Measurements from ENCODE around the gene DPT. TPM values are rescaled to one million over a fixed set of nuclear protein-coding genes. Genes with fewer than 3 reads are reported as not detected.
"Not testable (repeated sequence)": the region's sequence is repeated elsewhere in the genome, so short reads cannot be mapped to it uniquely, and the experiment has no call there.

Gene DPT
- not detected for total RNA-seq

- DNase-seq (no peak), ATAC-seq (replicated peaks in 1 of 2) (no peak)
- no peaks in the 10 kb centered on the region for H3K36me3 Mint-ChIP-seq (ENCODE audit: insufficient read depth in 2 of 2)
- H3K27me3 Mint-ChIP-seq (ENCODE audit: low read depth), result no peaks in the 10 kb centered on the region
- no peak within 1 kb of the TSS for H3K27ac Mint-ChIP-seq
- H3K4me1 Mint-ChIP-seq (ENCODE audit: low read depth), result no peaks in the 10 kb centered on the region
- no peak within 1 kb of the TSS for H3K4me3 Mint-ChIP-seq
- H3K9me3 Mint-ChIP-seq, result no peaks in the 10 kb centered on the region
Measured at GRCh38 chr1:168728473-168729404, at the start of gene DPT. DPT (minus strand) TSS chr1:168729206; CDS start chr1:168729174, 32 bp downstream.

- DNase-seq, result no peak
- H3K27me3 Mint-ChIP-seq (ENCODE audit: low read depth), result peaks cover 13% of the 10 kb centered on the region
- no peak for ATAC-seq (replicated peaks in 1 of 2)
- H3K4me1 Mint-ChIP-seq (ENCODE audit: low read depth), result no peaks in the 10 kb centered on the region
- no peaks in the 10 kb centered on the region for H3K36me3 Mint-ChIP-seq (ENCODE audit: insufficient read depth in 2 of 2)
- H3K4me3 Mint-ChIP-seq, result no peak overlapping the region
- H3K9me3 Mint-ChIP-seq, result no peaks in the 10 kb centered on the region
- no peak overlapping the region for H3K27ac Mint-ChIP-seq
Measured at GRCh38 chr1:168775366-168775765, 46.4 kb upstream of the DPT start.

GRCh38 chr1:168774241-168774640 lies 45.2 kb upstream of the DPT start:
- H3K36me3 Mint-ChIP-seq (ENCODE audit: insufficient read depth in 2 of 2), result no peaks in the 10 kb centered on the region
- ATAC-seq (replicated peaks in 1 of 2) (no peak), DNase-seq (no peak)
- H3K27me3 Mint-ChIP-seq (ENCODE audit: low read depth), result peaks cover 5% of the 10 kb centered on the region
- H3K9me3 Mint-ChIP-seq, result peaks cover 0 to 1% of the 10 kb centered on the region in 2 donors
- no peaks in the 10 kb centered on the region for H3K4me1 Mint-ChIP-seq (ENCODE audit: low read depth)
- no peak overlapping the region for H3K27ac Mint-ChIP-seq
- H3K4me3 Mint-ChIP-seq, result no peak overlapping the region

GRCh38 chr1:168772428-168773060 lies 43.5 kb upstream of the DPT start:
- Mint-ChIP-seq H3K9me3 (peaks cover 0 to 1% of the 10 kb centered on the region in 2 donors), H3K27me3 (ENCODE audit: low read depth) (no peaks in the 10 kb centered on the region), H3K27ac (no peak overlapping the region), H3K4me3 (no peak overlapping the region), H3K36me3 (ENCODE audit: insufficient read depth in 2 of 2) (no peaks in the 10 kb centered on the region), H3K4me1 (ENCODE audit: low read depth) (no peaks in the 10 kb centered on the region)
- DNase-seq (no peak), ATAC-seq (replicated peaks in 1 of 2) (no peak)

GRCh38 chr1:168771104-168771630 lies 42.2 kb upstream of the DPT start:
- no peak overlapping the region for H3K27ac Mint-ChIP-seq
- no peak overlapping the region for H3K4me3 Mint-ChIP-seq
- no peaks in the 10 kb centered on the region for H3K4me1 Mint-ChIP-seq (ENCODE audit: low read depth)
- H3K9me3 Mint-ChIP-seq, result peaks cover 0 to 1% of the 10 kb centered on the region in 2 donors
- no peaks in the 10 kb centered on the region for H3K36me3 Mint-ChIP-seq (ENCODE audit: insufficient read depth in 2 of 2)
- DNase-seq (no peak), ATAC-seq (replicated peaks in 1 of 2) (no peak)
- H3K27me3 Mint-ChIP-seq (ENCODE audit: low read depth), result no peaks in the 10 kb centered on the region

GRCh38 chr1:168769893-168770292 lies 40.9 kb upstream of the DPT start:
- not testable (repeated sequence) for H3K4me1 Mint-ChIP-seq (ENCODE audit: low read depth); H3K4me3 Mint-ChIP-seq; H3K27ac Mint-ChIP-seq; H3K27me3 Mint-ChIP-seq (ENCODE audit: low read depth); ATAC-seq (replicated peaks in 1 of 2); H3K36me3 Mint-ChIP-seq (ENCODE audit: insufficient read depth in 2 of 2); H3K9me3 Mint-ChIP-seq; DNase-seq

GRCh38 chr1:168767894-168768584 lies 39.0 kb upstream of the DPT start:
- H3K36me3 Mint-ChIP-seq (ENCODE audit: insufficient read depth in 2 of 2), result no peaks in the 10 kb centered on the region
- H3K27me3 Mint-ChIP-seq (ENCODE audit: low read depth), result peaks cover 7% of the 10 kb centered on the region
- no peak overlapping the region for H3K4me3 Mint-ChIP-seq
- H3K9me3 Mint-ChIP-seq, result peaks cover 0 to 1% of the 10 kb centered on the region in 2 donors
- H3K27ac Mint-ChIP-seq, result no peak overlapping the region
- ATAC-seq (replicated peaks in 1 of 2) (no peak), DNase-seq (no peak)
- H3K4me1 Mint-ChIP-seq (ENCODE audit: low read depth), result peaks cover 2% of the 10 kb centered on the region

- DNase-seq, result no peak
- no peak for ATAC-seq (replicated peaks in 1 of 2)
Measured at GRCh38 chr1:168766568-168766967, 37.6 kb upstream of the DPT start.

GRCh38 chr1:168763031-168763430 lies 34.0 kb upstream of the DPT start:
- no peaks in the 10 kb centered on the region for H3K36me3 Mint-ChIP-seq (ENCODE audit: insufficient read depth in 2 of 2)
- peaks cover 7% of the 10 kb centered on the region for H3K27me3 Mint-ChIP-seq (ENCODE audit: low read depth)

More at GRCh38 chr1:168766568-168766967, 37.6 kb upstream of the DPT start:
- peaks cover 7% of the 10 kb centered on the region for H3K27me3 Mint-ChIP-seq (ENCODE audit: low read depth)
- H3K4me3 Mint-ChIP-seq, result no peak overlapping the region
- H3K36me3 Mint-ChIP-seq (ENCODE audit: insufficient read depth in 2 of 2), result no peaks in the 10 kb centered on the region
- H3K9me3 Mint-ChIP-seq, result peaks cover 0 to 1% of the 10 kb centered on the region in 2 donors
- no peak overlapping the region for H3K27ac Mint-ChIP-seq
- H3K4me1 Mint-ChIP-seq (ENCODE audit: low read depth), result peaks cover 11% of the 10 kb centered on the region

GRCh38 chr1:168762473-168762872 lies 33.5 kb upstream of the DPT start:
- no peak overlapping the region for H3K4me3 Mint-ChIP-seq
- peaks cover 7% of the 10 kb centered on the region for H3K27me3 Mint-ChIP-seq (ENCODE audit: low read depth)
- no peak for ATAC-seq (replicated peaks in 1 of 2)
- no peak for DNase-seq
- H3K36me3 Mint-ChIP-seq (ENCODE audit: insufficient read depth in 2 of 2), result no peaks in the 10 kb centered on the region
- H3K27ac Mint-ChIP-seq, result no peak overlapping the region
- peaks cover 11% of the 10 kb centered on the region for H3K4me1 Mint-ChIP-seq (ENCODE audit: low read depth)
- no peaks in the 10 kb centered on the region for H3K9me3 Mint-ChIP-seq

More at GRCh38 chr1:168763031-168763430, 34.0 kb upstream of the DPT start:
- H3K27ac Mint-ChIP-seq, result no peak overlapping the region
- DNase-seq (peak in 1 of 2 donors; percentile 2), ATAC-seq (replicated peaks in 1 of 2) (peak; percentile 58)
- peaks cover 11% of the 10 kb centered on the region for H3K4me1 Mint-ChIP-seq (ENCODE audit: low read depth)
- H3K9me3 Mint-ChIP-seq, result no peaks in the 10 kb centered on the region
- no peak overlapping the region for H3K4me3 Mint-ChIP-seq

- Mint-ChIP-seq H3K27ac (no peak overlapping the region), H3K27me3 (ENCODE audit: low read depth) (peaks cover 7% of the 10 kb centered on the region), H3K36me3 (ENCODE audit: insufficient read depth in 2 of 2) (no peaks in the 10 kb centered on the region), H3K4me1 (ENCODE audit: low read depth) (peaks cover 11% of the 10 kb centered on the region), H3K4me3 (no peak overlapping the region), H3K9me3 (no peaks in the 10 kb centered on the region)
- no peak for DNase-seq
- ATAC-seq (replicated peaks in 1 of 2), result no peak
Measured at GRCh38 chr1:168760781-168761180, 31.8 kb upstream of the DPT start.

GRCh38 chr1:168760241-168760640 lies 31.2 kb upstream of the DPT start:
- Mint-ChIP-seq H3K4me3 (no peak overlapping the region), H3K9me3 (no peaks in the 10 kb centered on the region), H3K27me3 (ENCODE audit: low read depth) (peaks cover 7% of the 10 kb centered on the region), H3K27ac (no peak overlapping the region), H3K4me1 (ENCODE audit: low read depth) (peaks cover 11% of the 10 kb centered on the region), H3K36me3 (ENCODE audit: insufficient read depth in 2 of 2) (no peaks in the 10 kb centered on the region)
- ATAC-seq (replicated peaks in 1 of 2) (no peak), DNase-seq (no peak)

GRCh38 chr1:168759077-168759476 lies 30.1 kb upstream of the DPT start:
- H3K27me3 Mint-ChIP-seq (ENCODE audit: low read depth), result peaks cover 5% of the 10 kb centered on the region
- H3K4me1 Mint-ChIP-seq (ENCODE audit: low read depth), result peaks cover 11% of the 10 kb centered on the region
- no peak overlapping the region for H3K27ac Mint-ChIP-seq
- ATAC-seq (replicated peaks in 1 of 2) (no peak), DNase-seq (no peak)
- H3K36me3 Mint-ChIP-seq (ENCODE audit: insufficient read depth in 2 of 2), result no peaks in the 10 kb centered on the region
- no peaks in the 10 kb centered on the region for H3K9me3 Mint-ChIP-seq
- no peak overlapping the region for H3K4me3 Mint-ChIP-seq

Data from activated T-cell treated with anti-CD3 and anti-CD28 coated beads, Interleukin-2, amount 50 U/mL, for 72 hours (primary cell).